Measurements from ENCODE around the gene NUCB1.

The NUCB1 gene

DNA sequence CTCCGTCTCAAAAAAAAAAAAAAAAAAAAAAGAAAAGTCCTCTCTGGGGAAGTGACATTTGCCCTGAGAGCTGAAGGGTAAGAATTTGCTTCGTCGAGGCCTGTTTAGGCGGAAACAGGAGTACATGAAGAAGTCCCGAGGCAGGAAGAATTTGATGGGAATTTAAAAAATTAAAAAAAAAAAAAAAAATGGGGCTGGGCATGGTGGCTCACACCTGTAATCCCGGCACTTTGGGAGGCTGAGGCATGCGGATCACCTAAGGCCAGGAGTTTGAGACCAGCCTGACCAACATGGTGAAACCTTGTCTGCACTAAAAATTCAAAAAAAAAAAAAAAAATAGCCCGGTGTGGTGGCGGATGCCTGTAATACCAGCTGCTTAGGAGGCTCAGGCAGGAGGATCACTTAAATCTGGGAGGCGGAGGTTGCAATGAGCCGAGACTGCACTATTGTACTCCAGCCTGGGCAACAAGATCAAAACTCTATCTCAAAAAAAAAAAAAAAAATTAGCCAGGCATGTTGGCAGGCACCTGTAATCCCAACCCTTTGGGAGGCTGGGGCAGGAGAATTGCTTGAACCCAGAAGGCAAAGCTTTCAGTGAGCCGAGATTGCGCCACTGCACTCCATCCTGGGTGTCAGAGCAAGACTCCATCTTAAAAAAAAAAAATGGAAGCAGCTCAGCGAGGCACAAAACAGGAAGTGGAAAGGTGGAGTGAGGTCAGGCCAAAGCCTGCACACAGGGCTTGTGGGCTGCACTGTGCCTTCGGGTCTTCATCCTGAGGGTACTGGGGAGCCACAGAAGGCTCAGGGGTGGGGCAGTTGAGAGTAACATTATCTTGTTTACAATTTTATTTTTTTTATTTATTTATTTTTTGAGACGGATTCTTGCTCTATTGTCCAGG, 59.5 kb downstream of the NUCB1 start:
- Histone ChIP-seq H3K9me3 (ENCODE audit: low read length) (no peaks in the 10 kb centered on the region), H3K4me3 (ENCODE audit: low read length) (no peak overlapping the region), H3K4me1 (ENCODE audit: insufficient read depth, low read length) (peaks cover 28% of the 10 kb centered on the region), H2AFZ (ENCODE audit: low read depth, low read length) (no peak overlapping the region), H3K36me3 (ENCODE audit: insufficient read depth, low read length) (peaks cover 13% of the 10 kb centered on the region), H3K27me3 (ENCODE audit: insufficient read depth, low read length) (no peaks in the 10 kb centered on the region)

DNA sequence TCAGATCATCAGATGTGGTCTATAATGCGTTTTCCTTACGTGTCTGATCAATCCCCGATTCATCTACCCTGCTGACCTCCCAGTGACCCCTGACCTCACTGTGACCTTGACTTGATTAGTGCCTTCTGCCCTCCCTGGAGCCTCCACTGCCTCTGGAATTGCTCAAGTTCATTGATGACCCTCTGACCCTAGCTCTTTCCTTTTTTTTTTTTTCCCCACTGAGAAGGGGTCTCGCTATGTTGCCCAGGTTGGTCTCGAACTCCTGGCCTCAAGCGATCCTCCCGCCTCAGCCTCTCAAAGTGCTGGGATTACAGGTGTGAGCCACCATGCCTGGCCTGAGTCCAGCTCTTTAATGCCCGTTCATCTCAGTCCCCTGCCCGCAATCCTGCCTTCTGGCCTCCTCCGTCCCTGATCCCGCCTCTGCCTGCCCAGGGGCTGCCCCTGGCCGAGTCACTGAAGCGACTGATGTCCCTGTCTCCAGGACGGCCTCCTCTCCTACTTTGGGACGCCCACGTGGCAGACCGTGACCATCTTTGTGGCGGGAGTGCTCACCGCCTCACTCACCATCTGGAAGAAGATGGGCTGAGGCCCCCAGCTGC, 61.0 kb downstream of the NUCB1 start:
- H3K4me3 ChIP-seq (ENCODE audit: low read length), result no peak overlapping the region
- H3K36me3 ChIP-seq (ENCODE audit: insufficient read depth, low read length), result peaks cover 14% of the 10 kb centered on the region
- no peak overlapping the region for H2AFZ ChIP-seq (ENCODE audit: low read depth, low read length)
- H3K9me3 ChIP-seq (ENCODE audit: low read length), result no peaks in the 10 kb centered on the region
- H3K27me3 ChIP-seq (ENCODE audit: insufficient read depth, low read length), result no peaks in the 10 kb centered on the region
- H3K4me1 ChIP-seq (ENCODE audit: insufficient read depth, low read length), result peaks cover 22% of the 10 kb centered on the region

DNA sequence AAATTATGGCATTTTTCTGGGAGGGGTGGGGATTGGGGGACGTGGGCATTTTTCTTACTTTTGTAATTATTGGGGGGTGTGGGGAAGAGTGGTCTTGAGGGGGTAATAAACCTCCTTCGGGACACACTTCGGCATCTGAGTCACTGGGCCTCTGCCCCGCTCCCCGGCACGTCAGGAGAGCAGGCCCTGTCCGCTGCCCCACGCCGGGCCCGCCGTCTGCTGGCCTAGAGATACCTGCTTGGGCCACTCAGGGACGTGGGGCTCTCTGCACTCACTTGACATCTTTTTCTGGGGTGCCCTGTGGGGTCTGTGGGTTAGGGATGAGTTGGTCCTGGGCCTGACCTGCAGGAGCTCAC, 61.5 kb downstream of the NUCB1 start:
- peaks cover 17% of the 10 kb centered on the region for H3K36me3 ChIP-seq (ENCODE audit: insufficient read depth, low read length)
- H3K4me1 ChIP-seq (ENCODE audit: insufficient read depth, low read length), result peaks cover 24% of the 10 kb centered on the region
- no peak overlapping the region for H3K4me3 ChIP-seq (ENCODE audit: low read length)
- no peaks in the 10 kb centered on the region for H3K9me3 ChIP-seq (ENCODE audit: low read length)
- H2AFZ ChIP-seq (ENCODE audit: low read depth, low read length), result no peak overlapping the region
- H3K27me3 ChIP-seq (ENCODE audit: insufficient read depth, low read length), result no peaks in the 10 kb centered on the region

DNA sequence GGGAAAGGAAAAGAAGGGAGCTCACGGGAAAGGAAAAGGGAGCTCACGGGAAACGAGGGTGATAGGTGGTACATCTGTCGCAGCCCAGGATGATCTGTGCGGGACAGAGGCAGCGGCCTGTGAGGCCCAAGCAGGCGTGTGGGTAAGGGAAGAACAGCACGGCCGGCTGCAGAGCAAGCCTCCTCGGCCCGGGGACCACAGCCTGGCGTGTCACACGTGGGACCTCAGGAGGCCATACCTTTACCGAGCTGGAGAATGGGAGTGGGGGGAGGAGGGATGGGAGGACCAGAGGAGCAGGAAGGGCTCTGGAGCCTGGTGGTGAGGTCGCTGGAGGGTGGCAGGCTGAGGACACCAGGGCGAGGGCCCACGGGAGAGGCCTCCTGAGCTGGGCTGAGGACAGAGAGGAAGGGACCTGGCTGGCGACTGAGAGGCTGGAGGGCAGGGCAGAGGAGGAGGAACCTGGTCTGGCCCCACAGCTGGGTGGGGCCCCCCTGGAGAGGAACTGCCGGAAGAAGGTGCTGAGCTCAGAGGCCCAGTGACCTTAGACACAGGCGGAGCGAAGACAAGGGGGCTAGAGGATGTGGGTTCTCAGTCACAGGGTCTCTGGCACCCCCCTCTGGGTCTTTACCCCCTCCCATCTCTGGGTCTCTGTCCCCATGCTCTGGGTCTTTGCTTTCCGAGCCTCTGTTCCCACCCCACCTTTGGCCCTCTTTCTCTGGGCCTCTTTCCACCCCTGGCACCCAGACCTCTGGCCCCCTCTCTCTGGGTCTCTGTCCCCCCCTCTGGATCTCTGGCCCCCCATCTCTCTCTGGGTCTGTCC, 62.1 kb downstream of the NUCB1 start:
- Histone ChIP-seq H3K9me3 (ENCODE audit: low read length) (no peaks in the 10 kb centered on the region), H3K4me3 (ENCODE audit: low read length) (no peak overlapping the region), H3K4me1 (ENCODE audit: insufficient read depth, low read length) (peaks cover 24% of the 10 kb centered on the region), H3K36me3 (ENCODE audit: insufficient read depth, low read length) (peaks cover 17% of the 10 kb centered on the region), H2AFZ (ENCODE audit: low read depth, low read length) (no peak overlapping the region), H3K27me3 (ENCODE audit: insufficient read depth, low read length) (no peaks in the 10 kb centered on the region)

DNA sequence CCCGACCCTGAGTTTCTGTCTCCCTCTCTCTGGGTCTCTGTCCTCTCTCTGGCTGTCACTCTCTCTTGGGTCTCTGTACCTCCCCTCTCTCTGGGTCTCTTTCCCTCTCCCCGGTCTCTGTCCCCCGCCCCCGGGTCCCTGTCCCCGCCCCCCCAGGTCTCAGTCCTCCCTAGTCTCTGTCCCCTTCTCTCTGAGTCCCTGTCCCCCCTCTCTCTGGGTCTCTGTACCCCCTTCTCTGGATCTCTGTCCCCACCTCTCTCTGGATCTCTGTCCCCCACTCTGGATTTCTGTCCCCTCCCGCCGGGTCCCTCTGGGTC, 62.7 kb downstream of the NUCB1 start:
- Histone ChIP-seq H3K9me3 (ENCODE audit: low read length) (no peaks in the 10 kb centered on the region), H2AFZ (ENCODE audit: low read depth, low read length) (no peak overlapping the region), H3K4me3 (ENCODE audit: low read length) (no peak overlapping the region), H3K4me1 (ENCODE audit: insufficient read depth, low read length) (peaks cover 24% of the 10 kb centered on the region), H3K27me3 (ENCODE audit: insufficient read depth, low read length) (no peaks in the 10 kb centered on the region), H3K36me3 (ENCODE audit: insufficient read depth, low read length) (peaks cover 12% of the 10 kb centered on the region)

DNA sequence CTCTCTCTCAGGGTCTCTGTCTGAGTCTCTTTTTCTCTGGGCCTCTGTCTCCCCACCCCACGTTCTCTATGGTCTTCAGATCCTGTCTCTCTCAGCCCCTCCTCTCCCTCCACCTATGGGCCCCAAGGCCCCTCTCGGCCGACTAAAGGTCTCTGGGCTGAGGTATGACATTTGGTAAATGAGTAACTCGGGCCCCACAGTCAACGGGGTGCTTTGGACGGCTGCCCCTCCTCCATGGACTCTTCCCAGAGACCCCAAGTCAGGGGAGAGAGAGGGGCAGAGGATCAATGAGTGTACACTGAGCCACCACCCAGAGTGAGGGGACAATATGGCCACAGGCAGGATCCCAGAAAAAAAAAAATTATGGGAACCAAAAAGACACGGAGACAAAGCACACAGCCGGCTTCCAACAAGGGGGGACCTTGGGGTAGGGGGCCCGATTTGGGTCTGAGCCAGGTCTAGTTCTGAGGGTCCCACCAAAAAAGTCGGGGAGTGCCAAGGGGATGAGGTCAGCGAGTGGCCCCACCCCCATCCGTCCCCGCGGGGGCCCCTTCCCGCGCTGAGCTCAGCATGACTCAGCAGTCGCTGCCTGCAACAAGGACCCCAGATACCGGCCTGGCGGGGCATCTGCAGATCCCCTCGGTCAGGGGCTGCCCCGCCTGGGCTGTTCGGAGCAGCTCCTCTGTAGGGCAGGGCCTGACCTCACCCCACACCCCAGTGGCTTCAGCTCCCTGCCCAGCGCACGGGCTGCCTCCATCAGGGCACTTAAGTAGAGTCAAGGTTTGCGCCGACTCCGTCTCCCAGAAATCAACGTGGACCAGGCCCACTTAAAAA, 63.5 kb downstream of the NUCB1 start:
- H3K4me1 ChIP-seq (ENCODE audit: insufficient read depth, low read length), result peaks cover 24% of the 10 kb centered on the region
- H2AFZ ChIP-seq (ENCODE audit: low read depth, low read length), result no peak overlapping the region
- H3K9me3 ChIP-seq (ENCODE audit: low read length), result no peaks in the 10 kb centered on the region
- H3K4me3 ChIP-seq (ENCODE audit: low read length), result no peak overlapping the region
- H3K36me3 ChIP-seq (ENCODE audit: insufficient read depth, low read length), result peaks cover 10% of the 10 kb centered on the region
- no peaks in the 10 kb centered on the region for H3K27me3 ChIP-seq (ENCODE audit: insufficient read depth, low read length)

DNA sequence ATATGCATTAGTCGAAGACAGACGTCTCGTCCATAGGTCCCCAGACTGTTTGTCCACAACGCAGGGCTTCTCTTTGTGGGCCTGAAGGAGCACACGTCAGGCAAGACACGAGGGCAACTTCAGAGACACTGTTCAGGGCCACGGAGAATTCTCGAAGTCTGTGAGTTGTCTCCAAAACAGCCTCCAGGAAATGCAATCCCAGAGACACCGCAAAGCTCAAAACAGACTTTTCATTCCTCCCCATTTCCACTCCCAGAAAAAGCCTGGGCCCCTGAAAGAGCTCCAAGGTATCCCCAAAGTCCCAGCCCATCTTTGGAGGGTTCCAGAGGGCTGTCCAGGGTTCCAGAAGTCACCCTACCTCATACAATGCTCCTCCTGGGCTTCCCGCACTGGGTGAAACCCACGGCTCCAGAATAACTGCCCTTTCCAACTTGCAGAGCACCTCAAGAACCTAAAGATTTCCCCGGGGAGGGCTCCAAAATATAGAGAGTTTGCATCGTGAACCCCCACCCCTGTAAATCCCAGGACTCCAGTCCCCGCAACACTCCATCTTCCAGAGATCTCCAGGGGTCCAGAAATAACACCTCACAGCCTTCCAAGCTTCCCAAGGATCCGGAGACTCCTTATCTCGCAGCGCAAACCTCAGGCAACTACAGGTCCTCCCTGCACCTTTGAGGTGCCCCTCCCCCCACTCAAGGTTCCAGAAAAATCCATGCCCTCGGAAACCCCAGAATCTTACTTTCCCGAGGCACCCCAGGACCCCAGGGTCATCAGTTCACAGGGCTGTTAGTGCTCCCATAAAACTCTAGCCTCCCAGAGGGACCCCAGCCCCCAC, 64.3 kb downstream of the NUCB1 start:
- H3K4me3 ChIP-seq (ENCODE audit: low read length), result peak overlapping the region; percentile 15
- H3K36me3 ChIP-seq (ENCODE audit: insufficient read depth, low read length), result peaks cover 15% of the 10 kb centered on the region
- H3K9me3 ChIP-seq (ENCODE audit: low read length), result peaks cover 3% of the 10 kb centered on the region
- no peaks in the 10 kb centered on the region for H3K27me3 ChIP-seq (ENCODE audit: insufficient read depth, low read length)
- H2AFZ ChIP-seq (ENCODE audit: low read depth, low read length), result no peak overlapping the region
- H3K4me1 ChIP-seq (ENCODE audit: insufficient read depth, low read length), result peaks cover 24% of the 10 kb centered on the region

DNA sequence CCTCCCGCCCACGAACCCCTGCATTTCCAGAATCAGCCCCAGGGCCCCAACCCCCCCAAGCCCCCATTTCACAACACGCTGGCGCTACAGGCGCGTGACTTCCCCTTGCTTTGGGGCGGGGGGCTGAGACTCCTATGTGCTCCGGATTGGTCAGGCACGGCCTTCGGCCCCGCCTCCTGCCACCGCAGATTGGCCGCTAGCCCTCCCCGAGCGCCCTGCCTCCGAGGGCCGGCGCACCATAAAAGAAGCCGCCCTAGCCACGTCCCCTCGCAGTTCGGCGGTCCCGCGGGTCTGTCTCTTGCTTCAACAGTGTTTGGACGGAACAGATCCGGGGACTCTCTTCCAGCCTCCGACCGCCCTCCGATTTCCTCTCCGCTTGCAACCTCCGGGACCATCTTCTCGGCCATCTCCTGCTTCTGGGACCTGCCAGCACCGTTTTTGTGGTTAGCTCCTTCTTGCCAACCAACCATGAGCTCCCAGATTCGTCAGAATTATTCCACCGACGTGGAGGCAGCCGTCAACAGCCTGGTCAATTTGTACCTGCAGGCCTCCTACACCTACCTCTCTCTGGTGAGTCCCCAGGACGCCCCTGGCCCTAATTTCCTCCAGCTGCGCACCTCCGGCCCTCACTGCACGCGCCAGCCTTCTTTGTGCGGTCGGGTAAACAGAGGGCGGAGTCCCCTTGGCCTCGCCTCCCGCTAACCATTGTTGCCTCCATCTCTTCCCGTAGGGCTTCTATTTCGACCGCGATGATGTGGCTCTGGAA, 65.1 kb downstream of the NUCB1 start, which contains the start of gene FTL:
TSS of gene FTL (plus strand) at position 270 of the 766 bp plus-strand sequence. CDS start at position 469, 199 bp downstream.
- H3K36me3 ChIP-seq (ENCODE audit: insufficient read depth, low read length), result peaks cover 22% of the 10 kb centered on the region
- no peak within 1 kb of the TSS for H2AFZ ChIP-seq (ENCODE audit: low read depth, low read length)
- peak within 1 kb of the TSS; percentile 78 for H3K4me3 ChIP-seq (ENCODE audit: low read length)
- H3K9me3 ChIP-seq (ENCODE audit: low read length), result peaks cover 3% of the 10 kb centered on the region
- peaks cover 24% of the 10 kb centered on the region for H3K4me1 ChIP-seq (ENCODE audit: insufficient read depth, low read length)
- H3K27me3 ChIP-seq (ENCODE audit: insufficient read depth, low read length), result no peaks in the 10 kb centered on the region

DNA sequence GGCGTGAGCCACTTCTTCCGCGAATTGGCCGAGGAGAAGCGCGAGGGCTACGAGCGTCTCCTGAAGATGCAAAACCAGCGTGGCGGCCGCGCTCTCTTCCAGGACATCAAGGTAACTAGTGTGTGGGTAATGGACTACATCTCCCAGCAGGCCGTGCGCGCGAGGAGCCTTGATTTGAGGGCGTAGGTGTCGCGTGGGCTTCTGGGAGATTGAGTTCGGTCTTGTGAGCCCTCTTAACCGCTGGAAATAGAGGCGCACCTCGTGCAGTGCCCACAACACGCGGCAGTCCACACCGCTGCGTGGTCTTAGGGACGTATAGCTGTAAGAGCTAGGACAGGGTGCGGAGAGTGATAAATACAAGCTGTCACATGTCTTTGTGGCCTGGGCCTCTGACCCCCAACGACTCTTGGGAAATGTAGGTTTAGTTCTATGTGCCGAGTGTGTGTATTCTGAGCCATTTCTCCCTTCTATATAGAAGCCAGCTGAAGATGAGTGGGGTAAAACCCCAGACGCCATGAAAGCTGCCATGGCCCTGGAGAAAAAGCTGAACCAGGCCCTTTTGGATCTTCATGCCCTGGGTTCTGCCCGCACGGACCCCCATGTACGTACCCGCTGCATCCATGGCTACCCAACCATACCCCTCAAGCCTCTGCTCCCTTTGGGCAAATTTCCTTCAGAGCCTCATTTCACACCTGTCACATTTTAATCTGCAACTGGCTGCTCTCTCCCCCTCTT, 65.9 kb downstream of the NUCB1 start:
- Histone ChIP-seq H3K4me3 (ENCODE audit: low read length) (peak overlapping the region; percentile 78), H3K27me3 (ENCODE audit: insufficient read depth, low read length) (no peaks in the 10 kb centered on the region), H2AFZ (ENCODE audit: low read depth, low read length) (no peak overlapping the region), H3K4me1 (ENCODE audit: insufficient read depth, low read length) (peaks cover 24% of the 10 kb centered on the region), H3K9me3 (ENCODE audit: low read length) (peaks cover 3% of the 10 kb centered on the region), H3K36me3 (ENCODE audit: insufficient read depth, low read length) (peaks cover 26% of the 10 kb centered on the region)

DNA sequence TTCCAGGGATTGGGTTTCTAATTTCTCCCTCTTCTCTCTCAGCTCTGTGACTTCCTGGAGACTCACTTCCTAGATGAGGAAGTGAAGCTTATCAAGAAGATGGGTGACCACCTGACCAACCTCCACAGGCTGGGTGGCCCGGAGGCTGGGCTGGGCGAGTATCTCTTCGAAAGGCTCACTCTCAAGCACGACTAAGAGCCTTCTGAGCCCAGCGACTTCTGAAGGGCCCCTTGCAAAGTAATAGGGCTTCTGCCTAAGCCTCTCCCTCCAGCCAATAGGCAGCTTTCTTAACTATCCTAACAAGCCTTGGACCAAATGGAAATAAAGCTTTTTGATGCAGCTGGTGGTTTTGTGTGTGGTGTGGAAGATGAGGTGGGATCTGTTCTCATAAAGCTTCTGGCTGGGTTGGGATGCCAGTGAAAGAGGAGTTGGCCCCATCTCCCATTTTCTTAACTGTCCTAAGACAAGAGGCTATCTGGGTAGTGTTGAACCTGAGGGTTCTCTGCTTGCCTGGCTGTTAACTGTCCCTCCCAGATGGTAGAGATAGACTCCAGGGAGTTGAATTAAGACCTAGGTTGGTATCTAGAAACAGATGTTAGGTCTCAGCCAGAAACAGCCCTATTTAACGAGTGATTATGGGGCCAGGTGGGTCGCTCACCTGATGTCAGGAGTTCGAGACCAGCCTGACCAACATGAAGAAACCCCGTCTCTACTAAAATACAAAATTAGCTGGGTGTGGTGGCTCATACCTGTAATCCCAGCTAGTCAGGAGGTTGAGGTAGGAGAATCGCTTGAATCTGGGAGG, 66.6 kb downstream of the NUCB1 start:
- peaks cover 24% of the 10 kb centered on the region for H3K4me1 ChIP-seq (ENCODE audit: insufficient read depth, low read length)
- peaks cover 3% of the 10 kb centered on the region for H3K9me3 ChIP-seq (ENCODE audit: low read length)
- H2AFZ ChIP-seq (ENCODE audit: low read depth, low read length), result no peak overlapping the region
- no peaks in the 10 kb centered on the region for H3K27me3 ChIP-seq (ENCODE audit: insufficient read depth, low read length)
- H3K36me3 ChIP-seq (ENCODE audit: insufficient read depth, low read length), result peaks cover 26% of the 10 kb centered on the region
- H3K4me3 ChIP-seq (ENCODE audit: low read length), result peak overlapping the region; percentile 78
